A673 (cell line): ENCODE results near the gene CEP63. TPM values are rescaled to one million over a fixed set of nuclear protein-coding genes. Genes with fewer than 3 reads are reported as not detected.

Experiments
- BruUV-seq: library from RNA; stranded (reverse); fragments of 400-500 nt; replicated peaks from 2 replicates; lab custom pipeline; 2021; lab: Mats Ljungman, UMichigan
- CTCF ChIA-PET: fragments of 300-600 bp; sonication (Branson Sonifier 250); formaldehyde crosslinking; loops from one replicate; lab custom pipeline; 2022; ENCODE audit warnings: antibody characterized with exemption; lab: Charles Lee
- POLR2A ChIA-PET: fragments of 300-600 bp; sonication (Branson Sonifier 250); formaldehyde crosslinking; loops from one replicate; lab custom pipeline; 2022; ENCODE audit warnings: antibody characterized with exemption; ENCODE audit not compliant: low non-redundant PET; lab: Charles Lee
- DNase-seq: peaks from one replicate; pipeline ENCODE4 v3.0.0-alpha.2; 2015; ENCODE audit warnings: low spot score
- H3K27ac ChIP-seq: fragments of 200-600 bp; sonication (generic); 2 replicates; pipeline ENCODE4 v1.5.1; 2016; ENCODE audit warnings: mixed run types, low read depth, mild to moderate bottlenecking, mixed read lengths, antibody characterized with exemption, low read length; ENCODE audit not compliant: poor library complexity, severe bottlenecking
- H3K27me3 ChIP-seq: fragments of 200-600 bp; sonication (generic); replicated peaks from 2 replicates; pipeline ENCODE4 v1.6.1; 2017; ENCODE audit warnings: mixed run types, low read depth, mild to moderate bottlenecking, mixed read lengths, antibody characterized with exemption, low read length; ENCODE audit not compliant: insufficient read depth, poor library complexity
- H3K36me3 ChIP-seq: fragments of 200-600 bp; sonication (generic); 2 replicates; pipeline ENCODE4 v1.6.1; 2016; ENCODE audit warnings: mixed run types, mild to moderate bottlenecking, mixed read lengths, antibody characterized with exemption, low read length; ENCODE audit not compliant: insufficient read depth, poor library complexity, severe bottlenecking
- H3K4me1 ChIP-seq: fragments of 200-600 bp; sonication (generic); 2 replicates; pipeline ENCODE4 v1.6.1; 2017; ENCODE audit warnings: mixed run types, mild to moderate bottlenecking, mixed read lengths, antibody characterized with exemption, low read length; ENCODE audit not compliant: insufficient read depth, poor library complexity, severe bottlenecking
- H3K4me3 ChIP-seq: fragments of 200-600 bp; sonication (generic); 2 replicates; pipeline ENCODE4 v1.5.1; 2016; ENCODE audit warnings: low read depth, mixed run types, mild to moderate bottlenecking, mixed read lengths, low read length; ENCODE audit not compliant: poor library complexity, severe bottlenecking
- H3K9me3 ChIP-seq: fragments of 200-600 bp; sonication (generic); 2 replicates; pipeline ENCODE4 v1.6.1; 2016; ENCODE audit warnings: mixed run types, low read depth, mild to moderate bottlenecking, mixed read lengths, antibody characterized with exemption, low read length; ENCODE audit not compliant: poor library complexity, severe bottlenecking
- EZH2 ChIP-seq: fragments of 200-600 bp; sonication (generic); IDR thresholded peaks from 2 replicates; pipeline ENCODE4 v1.6.1; 2017; ENCODE audit warnings: borderline replicate concordance, low read depth, mild to moderate bottlenecking, mixed read lengths, antibody characterized with exemption, low read length; ENCODE audit not compliant: poor library complexity, severe bottlenecking
- intact Hi-C: fragments of 100-400 bp; cut with micrococcal nuclease; formaldehyde crosslinking; loops from one replicate; pipeline ENCODE4 v1.10.0; 2022; ENCODE audit not compliant: unreplicated experiment
- total RNA-seq: library from RNA; stranded (reverse); gene quantifications from 2 replicates; pipeline ENCODE4 v1.2.3, GENCODE V29; 2021
- TF ChIP-seq, protein P1 (sequence below): fragments of 300-800, 200-600 bp; sonication (generic); conservative IDR thresholded peaks from 2 replicates; pipeline ENCODE4 v1.5.1; 2017; ENCODE audit warnings: low read depth, mild to moderate bottlenecking, antibody characterized with exemption, low read length, moderate library complexity, mixed read lengths

CEP63 gene
- total RNA-seq, 1 experiment from 2014 or later, result 29.2 TPM

DNA sequence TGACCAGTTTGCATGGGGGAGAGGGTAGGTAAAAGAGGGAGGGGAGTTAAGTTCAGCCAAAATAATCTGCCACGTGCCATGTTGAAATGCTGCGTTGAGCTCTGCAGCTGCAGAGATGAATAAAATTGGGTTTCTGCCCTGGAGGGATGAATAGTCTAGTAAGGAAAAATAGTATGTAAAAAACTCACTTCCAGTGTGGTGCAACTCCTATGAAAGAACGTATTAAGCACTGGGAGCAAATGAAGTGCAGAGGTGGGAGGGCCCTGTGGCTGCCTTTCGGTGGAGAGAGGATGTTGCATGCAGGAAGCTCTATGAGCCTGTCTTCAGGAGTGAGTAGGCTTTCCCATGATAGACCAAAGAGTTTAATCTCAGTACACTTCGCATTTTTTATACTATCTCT is 8.6 kb downstream of the CEP63 start:
- intact Hi-C loops, result no loop called here
- POLR2A ChIA-PET, result no interaction called here
- BruUV-seq, result no TSS peak

DNA sequence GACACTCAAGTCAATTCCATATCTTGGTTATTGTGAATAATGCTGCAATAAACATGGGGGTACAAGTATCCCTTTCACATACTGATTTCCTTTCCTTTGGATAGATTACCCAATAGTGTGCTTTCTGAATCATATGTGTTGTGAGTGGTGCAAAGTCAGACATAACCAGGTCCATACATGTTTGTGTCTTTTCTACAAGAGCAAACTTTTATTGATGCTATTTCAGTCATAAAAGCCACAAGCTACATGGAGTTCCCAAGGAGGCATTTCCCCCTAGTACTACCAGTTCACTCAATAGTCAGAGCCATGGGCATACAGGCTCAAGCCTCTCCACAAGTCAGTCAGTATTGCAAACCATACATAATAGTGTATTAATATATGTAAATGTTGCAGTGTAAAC is 10.1 kb downstream of the CEP63 start:
- BruUV-seq, result no TSS peak
- CTCF ChIA-PET, result no interaction called here
- POLR2A ChIA-PET, result no interaction called here
- Histone ChIP-seq H3K9me3 (no peaks in the 10 kb centered on the region), H3K4me1 (no peaks in the 10 kb centered on the region), H3K27me3 (no peaks in the 10 kb centered on the region), H3K27ac (no peak overlapping the region), H3K36me3 (no peaks in the 10 kb centered on the region), H3K4me3 (no peak overlapping the region)
- DNase-seq, result no peak
- intact Hi-C loops, result no loop called here
- TF ChIP-seq, protein P1, sequence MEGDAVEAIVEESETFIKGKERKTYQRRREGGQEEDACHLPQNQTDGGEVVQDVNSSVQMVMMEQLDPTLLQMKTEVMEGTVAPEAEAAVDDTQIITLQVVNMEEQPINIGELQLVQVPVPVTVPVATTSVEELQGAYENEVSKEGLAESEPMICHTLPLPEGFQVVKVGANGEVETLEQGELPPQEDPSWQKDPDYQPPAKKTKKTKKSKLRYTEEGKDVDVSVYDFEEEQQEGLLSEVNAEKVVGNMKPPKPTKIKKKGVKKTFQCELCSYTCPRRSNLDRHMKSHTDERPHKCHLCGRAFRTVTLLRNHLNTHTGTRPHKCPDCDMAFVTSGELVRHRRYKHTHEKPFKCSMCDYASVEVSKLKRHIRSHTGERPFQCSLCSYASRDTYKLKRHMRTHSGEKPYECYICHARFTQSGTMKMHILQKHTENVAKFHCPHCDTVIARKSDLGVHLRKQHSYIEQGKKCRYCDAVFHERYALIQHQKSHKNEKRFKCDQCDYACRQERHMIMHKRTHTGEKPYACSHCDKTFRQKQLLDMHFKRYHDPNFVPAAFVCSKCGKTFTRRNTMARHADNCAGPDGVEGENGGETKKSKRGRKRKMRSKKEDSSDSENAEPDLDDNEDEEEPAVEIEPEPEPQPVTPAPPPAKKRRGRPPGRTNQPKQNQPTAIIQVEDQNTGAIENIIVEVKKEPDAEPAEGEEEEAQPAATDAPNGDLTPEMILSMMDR, result no peak
- TF ChIP-seq EZH2, result no peak

More for the DNA sequence above, 8.6 kb downstream of the CEP63 start:
- H3K36me3 ChIP-seq, result no peaks in the 10 kb centered on the region
- no peak for DNase-seq
- no peaks in the 10 kb centered on the region for H3K9me3 ChIP-seq
- H3K4me1 ChIP-seq, result no peaks in the 10 kb centered on the region
- no peak overlapping the region for H3K4me3 ChIP-seq
- H3K27me3 ChIP-seq, result no peaks in the 10 kb centered on the region
- TF ChIP-seq EZH2, result no peak
- TF ChIP-seq, protein P1, result no peak
- no peak overlapping the region for H3K27ac ChIP-seq
- CTCF ChIA-PET, result no interaction called here

DNA sequence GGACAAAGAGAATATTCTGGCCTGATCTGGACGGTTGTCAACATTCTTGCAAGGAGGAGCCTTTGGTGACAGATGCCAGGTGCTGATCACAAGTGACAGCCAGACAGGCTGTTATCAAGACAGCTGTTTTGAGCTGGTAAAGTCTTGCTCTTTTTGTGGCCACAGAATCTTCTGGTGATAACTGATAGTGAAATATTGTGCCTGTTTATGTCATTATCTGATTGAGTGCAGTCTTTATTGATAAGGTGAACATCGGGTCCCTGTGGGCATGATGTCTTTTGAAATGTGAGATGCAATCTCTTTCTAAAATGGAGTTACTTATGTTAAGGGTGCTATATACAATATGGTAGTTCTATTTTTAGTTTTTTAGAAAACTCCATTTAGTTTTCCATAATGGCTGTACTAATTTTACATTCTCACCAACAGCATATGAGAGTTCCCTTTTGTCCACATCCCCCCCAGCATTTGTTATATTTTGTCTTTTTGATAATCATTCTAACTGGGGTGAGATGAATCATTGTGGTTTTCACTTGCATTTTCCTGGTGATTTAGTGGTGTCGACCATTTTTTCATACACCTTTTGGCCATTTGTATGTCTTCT is 10.7 kb downstream of the CEP63 start:
- no peak overlapping the region for H3K4me3 ChIP-seq
- POLR2A ChIA-PET, result no interaction called here
- H3K9me3 ChIP-seq, result no peaks in the 10 kb centered on the region
- H3K36me3 ChIP-seq, result no peaks in the 10 kb centered on the region
- H3K27me3 ChIP-seq, result no peaks in the 10 kb centered on the region
- no TSS peak for BruUV-seq
- intact Hi-C loops, result no loop called here
- no peaks in the 10 kb centered on the region for H3K4me1 ChIP-seq
- TF ChIP-seq, protein P1, result no peak
- TF ChIP-seq EZH2, result no peak
- DNase-seq, result no peak
- H3K27ac ChIP-seq, result no peak overlapping the region
- CTCF ChIA-PET, result no interaction called here
